NCI-H226 (cell line): Measurements from ENCODE around the gene CAD.
"Not testable (repeated sequence)": the region's sequence is repeated elsewhere in the genome, so short reads cannot be mapped to it uniquely, and the experiment has no call there.

Source experiments
- DNase-seq: peaks from one replicate; pipeline ENCODE4 v3.0.0-alpha.2; 2015

The CAD gene

DNA sequence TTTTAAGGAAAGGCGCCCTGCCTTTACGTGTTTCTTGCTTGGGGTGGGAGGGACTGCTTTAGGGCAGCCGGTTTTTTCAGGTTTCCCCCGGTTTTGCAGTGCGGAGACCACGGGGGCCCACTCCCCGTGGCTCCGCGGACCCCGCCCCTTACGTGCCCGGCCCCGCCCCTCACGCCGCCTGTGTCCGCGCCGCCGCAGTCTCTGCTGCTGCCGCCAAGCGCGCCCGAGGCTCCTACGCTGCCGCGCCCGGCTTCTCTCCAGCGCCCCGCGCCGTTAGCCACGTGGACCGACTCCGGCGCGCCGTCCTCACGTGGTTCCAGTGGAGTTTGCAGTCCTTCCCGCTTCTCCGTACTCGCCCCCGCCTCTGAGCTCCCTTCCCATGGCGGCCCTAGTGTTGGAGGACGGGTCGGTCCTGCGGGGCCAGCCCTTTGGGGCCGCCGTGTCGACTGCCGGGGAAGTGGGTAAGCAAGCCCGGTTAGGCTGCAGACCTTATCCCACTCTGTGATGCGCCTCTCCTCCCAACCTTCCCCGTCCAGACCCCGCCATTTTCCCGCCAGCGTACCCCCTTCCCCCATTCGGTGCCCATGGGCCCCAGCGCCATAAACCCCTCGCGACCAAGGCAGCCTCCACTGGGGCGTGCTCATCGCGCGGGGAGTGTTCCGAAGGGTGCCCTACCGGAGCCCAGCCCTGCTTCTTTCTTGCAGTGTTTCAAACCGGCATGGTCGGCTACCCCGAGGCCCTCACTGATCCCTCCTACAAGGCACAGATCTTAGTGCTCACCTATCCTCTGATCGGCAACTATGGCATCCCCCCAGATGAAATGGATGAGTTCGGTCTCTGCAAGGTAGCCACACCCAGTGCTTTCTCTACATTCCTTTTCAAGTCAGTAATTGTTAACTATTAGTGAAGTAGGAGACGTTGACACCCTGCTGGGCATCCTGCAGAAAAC is at the start of gene CAD:
Gene CAD (plus strand): TSS at position 197 of the 949 bp plus-strand sequence. CDS start 183 bp downstream, at position 380.
- peak; percentile 84 for DNase-seq

- DNase-seq = no peak
Measured at GRCh38 chr2:27170581-27171337, 46.4 kb upstream of the CAD start.

DNA sequence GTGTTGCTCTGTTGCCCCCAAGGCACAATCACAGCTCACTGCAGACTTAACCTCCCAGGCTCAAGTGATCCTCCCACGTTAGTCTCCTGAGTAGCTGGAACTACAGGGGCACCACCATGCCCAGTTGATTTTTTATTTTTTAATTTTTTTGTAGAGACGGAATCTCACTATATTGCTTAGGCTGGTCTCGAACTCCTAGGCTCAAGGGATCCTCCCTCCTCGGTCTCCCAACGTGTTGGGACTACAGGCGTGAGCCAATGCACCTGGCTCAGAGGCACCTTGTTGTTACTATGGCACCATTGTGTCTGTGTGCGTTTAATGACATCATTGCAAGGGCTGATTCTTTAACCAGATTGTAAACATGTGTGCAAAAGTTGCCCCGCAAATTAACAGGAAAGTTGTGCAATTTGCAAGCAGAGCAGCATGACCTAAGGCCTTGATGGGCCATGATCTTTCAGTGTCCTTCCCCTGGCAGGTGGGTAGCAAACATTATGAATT is 45.8 kb upstream of the CAD start:
- DNase-seq = no peak

DNA sequence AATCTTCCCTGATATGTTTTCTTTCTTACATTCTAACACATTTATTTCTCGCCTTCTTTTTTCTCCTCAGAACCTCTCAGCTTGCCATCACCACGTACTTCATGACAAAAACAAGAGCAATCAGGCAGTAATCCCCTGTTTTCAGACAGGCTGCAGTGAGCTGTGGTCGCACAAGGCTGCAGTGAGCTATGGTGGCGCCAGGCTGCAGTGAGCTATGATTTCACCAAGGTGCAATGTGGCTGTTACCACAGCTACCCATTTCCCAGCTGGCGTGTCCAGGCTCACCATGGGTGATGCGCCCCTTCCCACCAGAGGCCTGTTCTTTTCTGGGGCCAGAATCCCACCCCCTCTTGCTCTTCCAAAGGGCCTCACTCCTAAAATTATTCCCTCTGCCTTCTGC is 42.5 kb upstream of the CAD start:
- DNase-seq = no peak

DNA sequence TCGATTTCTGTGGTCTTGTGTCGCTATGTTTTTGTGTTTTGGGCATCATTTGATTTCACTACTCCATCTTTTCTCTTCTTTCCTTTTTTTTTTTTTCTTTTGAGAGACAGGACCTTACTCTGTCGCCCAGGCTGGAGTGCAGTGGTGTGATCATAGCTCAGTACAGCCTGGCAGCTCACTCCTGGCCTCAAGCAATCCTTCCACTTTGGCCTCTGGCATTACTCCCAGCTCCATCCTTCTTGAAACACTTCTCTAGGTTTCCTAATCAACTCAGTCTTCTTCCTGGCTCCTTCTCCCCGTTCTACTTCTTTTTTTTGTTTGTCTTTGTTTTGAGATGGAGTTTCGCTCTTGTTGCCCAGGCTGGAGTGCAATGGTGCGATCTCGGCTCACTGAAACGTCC is 41.8 kb upstream of the CAD start:
- DNase-seq = no peak

GRCh38 chr2:27175781-27176180 is 41.4 kb upstream of the CAD start:
- DNase-seq = not testable (repeated sequence)

- DNase-seq = no peak
Measured at GRCh38 chr2:27177441-27178351, 39.5 kb upstream of the CAD start.

DNA sequence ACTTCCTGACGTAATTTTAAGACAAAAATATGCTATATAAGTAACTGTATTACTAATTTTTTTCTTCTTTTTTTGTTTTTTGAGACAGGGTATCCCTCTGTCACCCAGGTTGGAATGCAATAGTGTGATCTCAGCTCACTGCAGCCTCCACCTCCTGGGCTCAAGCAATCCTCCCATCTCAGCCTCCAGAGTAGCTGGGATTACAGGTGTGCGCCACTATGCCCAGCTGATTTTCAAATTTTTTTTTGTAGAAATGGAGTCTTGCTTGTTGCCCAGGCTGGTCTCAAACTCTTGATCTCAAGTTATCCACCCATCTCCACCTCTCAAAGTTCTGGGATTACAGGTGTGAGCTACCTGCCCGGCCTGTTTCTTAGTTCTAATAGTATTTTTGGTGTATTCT is 38.7 kb upstream of the CAD start:
- no peak for DNase-seq

DNA sequence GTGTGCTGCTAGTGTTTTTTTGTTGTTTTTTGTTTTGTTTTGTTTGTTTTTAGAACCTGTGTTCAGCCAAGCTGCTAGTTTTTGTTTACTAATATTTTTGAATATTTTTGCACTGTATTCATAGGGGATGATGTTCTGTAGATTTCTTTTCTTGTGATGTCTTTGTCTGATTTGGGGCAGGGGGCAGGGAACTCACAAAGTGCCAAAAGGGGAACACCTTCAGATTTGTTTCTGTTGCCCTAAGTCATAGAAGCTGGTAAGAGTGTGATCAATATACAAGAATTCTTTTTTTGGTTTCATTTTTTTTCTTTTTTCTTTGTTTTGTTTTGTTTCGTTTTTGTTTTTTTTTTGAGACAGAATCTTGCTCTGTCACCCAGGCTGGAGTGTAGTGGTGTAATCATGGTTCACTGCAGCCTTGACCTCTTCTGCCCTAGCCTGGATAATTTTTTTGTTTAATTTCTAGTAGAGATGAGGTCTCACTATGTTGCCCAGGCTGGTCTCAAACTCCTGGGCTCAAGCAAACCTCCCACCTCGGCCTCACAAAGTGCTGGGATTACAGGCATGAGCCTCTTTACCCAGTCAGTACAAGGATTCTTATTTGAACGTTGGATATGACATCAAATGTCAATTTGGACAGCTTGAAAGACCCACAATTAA is 37.7 kb upstream of the CAD start:
- DNase-seq = no peak

GRCh38 chr2:27182346-27182745 is 34.8 kb upstream of the CAD start:
- no peak for DNase-seq

DNA sequence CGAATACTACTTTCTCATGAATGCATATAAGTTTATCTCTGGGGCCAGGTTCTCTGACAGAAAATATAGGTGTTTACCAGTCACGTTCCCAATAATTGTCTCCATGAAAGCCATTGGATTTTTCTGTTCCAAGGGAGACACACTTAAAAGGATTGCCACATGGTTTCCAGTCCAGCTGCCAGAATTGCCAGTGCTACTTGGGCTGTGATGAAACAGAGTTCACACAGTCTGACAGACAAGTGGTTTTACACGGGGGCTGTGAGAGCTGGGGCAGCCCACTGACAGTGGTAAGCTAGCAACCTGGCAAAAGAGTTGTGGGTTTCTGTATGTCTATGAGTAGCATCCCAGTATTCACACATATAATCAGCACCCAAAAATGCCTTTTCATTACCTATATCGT is 33.1 kb upstream of the CAD start:
- no peak for DNase-seq

GRCh38 chr2:27185331-27186026 is 31.7 kb upstream of the CAD start:
- DNase-seq = no peak

- DNase-seq = no peak
Measured at GRCh38 chr2:27186613-27187345, 30.4 kb upstream of the CAD start.

DNA sequence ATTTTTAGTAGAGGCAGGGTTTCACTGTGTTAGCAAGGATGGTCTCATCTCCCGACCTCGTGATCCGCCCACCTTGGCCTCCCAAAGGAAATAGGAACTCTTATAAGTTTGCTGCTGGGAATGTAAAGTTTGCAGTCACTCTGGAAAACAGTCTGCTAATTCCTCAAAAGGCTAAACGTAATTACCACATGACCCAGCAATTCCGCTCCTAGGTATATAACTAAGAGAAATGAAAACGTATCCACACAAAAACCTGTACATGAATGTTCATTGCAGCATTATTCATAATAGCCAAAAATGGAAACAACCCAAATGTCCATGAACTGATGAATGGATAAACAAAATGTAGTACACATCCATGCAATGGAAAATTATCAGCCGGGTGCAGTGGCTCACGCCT is 27.2 kb upstream of the CAD start:
- DNase-seq = no peak

- DNase-seq = peak; percentile 19
Measured at GRCh38 chr2:27191070-27191829, 25.9 kb upstream of the CAD start.

GRCh38 chr2:27194538-27195354 is 22.4 kb upstream of the CAD start:
- DNase-seq = no peak

DNA sequence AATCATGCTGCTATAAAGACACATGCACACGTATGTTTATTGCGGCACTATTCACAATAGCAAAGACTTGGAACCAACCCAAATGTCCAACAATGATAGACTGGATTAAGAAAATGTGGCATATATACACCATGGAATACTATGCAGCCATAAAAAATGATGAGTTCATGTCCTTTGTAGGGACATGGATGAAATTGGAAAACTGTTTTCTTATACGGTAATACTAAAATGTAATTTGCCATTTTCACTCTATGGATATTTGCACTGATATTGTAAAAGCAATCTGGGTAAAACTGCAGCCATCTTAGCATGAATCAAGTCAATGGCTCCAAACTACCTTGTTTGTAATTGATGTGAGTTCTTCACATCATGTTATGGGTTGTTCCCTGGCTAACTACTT is 21.4 kb upstream of the CAD start:
- not testable (repeated sequence) for DNase-seq

DNA sequence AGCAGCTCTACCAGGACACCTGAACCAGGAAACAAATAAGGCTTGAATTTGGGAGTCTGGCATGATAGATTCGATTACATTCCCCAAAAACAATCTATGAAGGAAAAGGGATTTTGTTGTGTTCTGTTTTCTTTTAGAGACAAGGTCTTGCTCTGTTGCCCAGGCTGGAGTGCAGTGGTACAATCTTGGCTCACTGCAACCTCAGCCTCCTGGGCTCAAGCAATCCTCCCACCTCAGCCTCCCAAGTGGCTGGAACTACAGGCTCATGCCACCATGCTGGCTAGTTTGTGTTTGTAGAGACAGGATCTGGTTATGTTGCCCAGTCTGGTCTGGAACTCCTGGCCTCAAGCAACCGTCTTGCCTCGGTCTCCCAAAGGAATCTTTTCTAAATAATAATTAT is 19.1 kb upstream of the CAD start:
- DNase-seq = not testable (repeated sequence)

- no peak for DNase-seq
Measured at GRCh38 chr2:27198627-27199026, 18.5 kb upstream of the CAD start.
